HEK293 (cell line): ENCODE measurements around the gene TBC1D16.

Experiments used
- CTCF ChIP-seq: fragments of 450-650 bp; formaldehyde crosslinking; IDR thresholded peaks from 2 replicates; pipeline ENCODE4 v1.5.1; 2016; ENCODE audit warnings: missing biosample characterization, missing genetic modification characterization
- HOXA7 ChIP-seq: sonication (generic); formaldehyde crosslinking; IDR thresholded peaks from 2 replicates; pipeline ENCODE4 v1.8.1; 2022; ENCODE audit warnings: missing genetic modification reagents, borderline replicate concordance
- IKZF3 ChIP-seq: fragments of 450-650 bp; IDR thresholded peaks from 2 replicates; pipeline ENCODE4 v1.5.0; 2018; ENCODE audit warnings: missing biosample characterization, mild to moderate bottlenecking, missing genetic modification characterization, moderate library complexity
- REST ChIP-seq: fragments of 450-650 bp; formaldehyde crosslinking; IDR thresholded peaks from 2 replicates; pipeline ENCODE4 v1.5.1; 2016; ENCODE audit warnings: missing biosample characterization, missing genetic modification characterization
- SCRT2 ChIP-seq: fragments of 450-650 bp; formaldehyde crosslinking; IDR thresholded peaks from 2 replicates; pipeline ENCODE4 v1.5.1; 2016; ENCODE audit warnings: missing biosample characterization, missing genetic modification characterization
- ZNF221 ChIP-seq: fragments of 450-650 bp; formaldehyde crosslinking; IDR thresholded peaks from 2 replicates; pipeline ENCODE4 v1.5.1; 2017; ENCODE audit warnings: missing biosample characterization, missing genetic modification characterization, borderline replicate concordance
- ZNF350 ChIP-seq: fragments of 450-650 bp; formaldehyde crosslinking; IDR thresholded peaks from 2 replicates; pipeline ENCODE4 v1.5.0; 2017; ENCODE audit warnings: missing biosample characterization, mild to moderate bottlenecking, missing genetic modification characterization
- ZNF639 ChIP-seq: fragments of 450-650 bp; formaldehyde crosslinking; IDR thresholded peaks from 2 replicates; pipeline ENCODE4 v1.5.1; 2016; ENCODE audit warnings: missing biosample characterization, missing genetic modification characterization
- ZNF830 ChIP-seq: fragments of 450-650 bp; IDR thresholded peaks from 2 replicates; pipeline ENCODE4 v1.5.0; 2018; ENCODE audit warnings: missing biosample characterization, missing genetic modification characterization, low read depth, mild to moderate bottlenecking, moderate library complexity
- ZSCAN30 ChIP-seq: fragments of 450-650 bp; IDR thresholded peaks from 2 replicates; pipeline ENCODE4 v1.5.1; 2018; ENCODE audit warnings: missing biosample characterization, mild to moderate bottlenecking, missing genetic modification characterization, moderate library complexity

DNA sequence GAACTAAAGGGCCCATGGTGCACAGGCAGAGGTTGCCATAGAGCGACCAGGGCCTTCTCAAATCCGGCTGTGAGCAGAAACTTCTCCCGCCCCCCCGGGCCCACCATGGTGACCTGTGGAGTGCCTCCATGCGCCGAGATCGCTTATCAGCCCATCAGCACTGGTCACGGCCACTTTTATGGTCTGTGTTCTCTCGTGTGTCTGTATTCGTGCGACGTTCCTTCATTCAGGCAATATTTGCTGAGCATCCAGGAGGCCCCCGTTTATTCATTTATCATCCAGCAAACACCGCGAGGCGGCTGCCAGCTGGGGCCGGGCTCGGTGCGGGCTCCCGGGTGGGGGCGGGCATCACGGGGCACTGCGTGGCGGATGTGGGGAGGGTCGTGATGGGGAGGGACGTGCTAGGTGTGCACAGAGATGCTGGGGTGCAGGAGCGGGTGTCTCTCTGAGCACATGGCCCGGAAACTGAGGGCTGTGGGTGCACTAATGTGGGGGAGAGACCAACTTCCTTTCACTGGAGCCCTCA is 108.5 kb downstream of the TBC1D16 start:
- TF ChIP-seq ZNF830 (tag by site-specific recombination): no peak
- TF ChIP-seq ZSCAN30 (tag by site-specific recombination): no peak
- no peak for TF ChIP-seq ZNF639 (tag by site-specific recombination)
- TF ChIP-seq SCRT2 (tag by site-specific recombination): no peak
- TF ChIP-seq CTCF: no peak
- no peak for TF ChIP-seq IKZF3 (tag by site-specific recombination)
- no peak for TF ChIP-seq REST (tag by site-specific recombination)
- TF ChIP-seq ZNF350 (tag by site-specific recombination): no peak
- TF ChIP-seq ZNF221: no peak
- no peak for TF ChIP-seq HOXA7
